ENCODE data around the gene RHOT1. TPM values are rescaled to one million over a fixed set of nuclear protein-coding genes. Genes with fewer than 3 reads are reported as not detected.

RHOT1 gene
- total RNA-seq, 1 experiment from 2014 or later, result 33.3 TPM

GRCh38 chr17:32152130-32152529 lies 9.8 kb downstream of the RHOT1 start:
- H3K9me3 Mint-ChIP-seq (ENCODE audit: unreplicated experiment), result no peaks in the 10 kb centered on the region
- H3K4me1 Mint-ChIP-seq (ENCODE audit: low read depth, unreplicated experiment), result peaks cover 7% of the 10 kb centered on the region
- no TSS peak for BruUV-seq (replicated peaks)
- CTCF ChIA-PET, result no interaction called here
- H3K36me3 Mint-ChIP-seq (ENCODE audit: insufficient read depth, unreplicated experiment), result peaks cover 24% of the 10 kb centered on the region
- no peak overlapping the region for H3K4me3 Mint-ChIP-seq (ENCODE audit: unreplicated experiment)
- DNase-seq, result peak; percentile 53 to 56
- Histone ChIP-seq H3K9me3 (no peaks in the 10 kb centered on the region), H3K27me3 (replicated peaks; ENCODE audit: control insufficient read depth, insufficient read depth, low read length) (no peaks in the 10 kb centered on the region), H3K4me3 (ENCODE audit: low read depth, low read length) (no peak overlapping the region), H3K36me3 (ENCODE audit: control insufficient read depth, insufficient read depth, low read length) (no peaks in the 10 kb centered on the region; the same call in 1 of the 2 replicates), H3K4me1 (no peaks in the 10 kb centered on the region)
- intact Hi-C loops (cut with micrococcal nuclease; ENCODE audit: unreplicated experiment), result no loop called here
- POLR2A ChIA-PET, result no interaction called here
- H3K27ac Mint-ChIP-seq (ENCODE audit: unreplicated experiment), result no peak overlapping the region
- TF ChIP-seq CTCF (IDR thresholded peaks at IDR 0.05; ENCODE audit: insufficient read depth in 1 of 2, low read depth in 1 of 2, low read length in 1 of 2, severe bottlenecking in 1 of 2, unreplicated experiment in 1 of 2), result no peak
- H3K27me3 Mint-ChIP-seq (ENCODE audit: insufficient read depth, unreplicated experiment), result no peaks in the 10 kb centered on the region

GRCh38 chr17:32155896-32156295 lies 13.6 kb downstream of the RHOT1 start:
- Mint-ChIP-seq H3K27me3 (ENCODE audit: insufficient read depth, unreplicated experiment) (no peaks in the 10 kb centered on the region), H3K9me3 (ENCODE audit: unreplicated experiment) (no peaks in the 10 kb centered on the region), H3K4me1 (ENCODE audit: low read depth, unreplicated experiment) (no peaks in the 10 kb centered on the region), H3K27ac (ENCODE audit: unreplicated experiment) (no peak overlapping the region), H3K4me3 (ENCODE audit: unreplicated experiment) (no peak overlapping the region), H3K36me3 (ENCODE audit: insufficient read depth, unreplicated experiment) (peaks cover 48% of the 10 kb centered on the region)
- no peak for TF ChIP-seq CTCF (IDR thresholded peaks at IDR 0.05; ENCODE audit: insufficient read depth in 1 of 2, low read depth in 1 of 2, low read length in 1 of 2, severe bottlenecking in 1 of 2, unreplicated experiment in 1 of 2)
- no peaks in the 10 kb centered on the region for H3K27me3 ChIP-seq (replicated peaks; ENCODE audit: control insufficient read depth, insufficient read depth, low read length)
- H3K4me3 ChIP-seq (ENCODE audit: low read depth, low read length), result no peak overlapping the region
- H3K4me1 ChIP-seq, result no peaks in the 10 kb centered on the region
- CTCF ChIA-PET, result no interaction called here
- BruUV-seq (replicated peaks), result no TSS peak
- POLR2A ChIA-PET, result no interaction called here
- DNase-seq, result no peak
- no peaks in the 10 kb centered on the region; the same call in 1 of the 2 replicates for H3K36me3 ChIP-seq (ENCODE audit: control insufficient read depth, insufficient read depth, low read length)
- H3K9me3 ChIP-seq, result no peaks in the 10 kb centered on the region
- intact Hi-C loops (cut with micrococcal nuclease; ENCODE audit: unreplicated experiment), result no loop called here

GRCh38 chr17:32156656-32157055 lies 14.4 kb downstream of the RHOT1 start:
- BruUV-seq (replicated peaks), result no TSS peak
- H3K27me3 Mint-ChIP-seq (ENCODE audit: insufficient read depth, unreplicated experiment), result no peaks in the 10 kb centered on the region
- TF ChIP-seq CTCF (IDR thresholded peaks at IDR 0.05; ENCODE audit: insufficient read depth in 1 of 2, low read depth in 1 of 2, low read length in 1 of 2, severe bottlenecking in 1 of 2, unreplicated experiment in 1 of 2), result no peak
- H3K4me3 Mint-ChIP-seq (ENCODE audit: unreplicated experiment), result no peak overlapping the region
- H3K27me3 ChIP-seq (replicated peaks; ENCODE audit: control insufficient read depth, insufficient read depth, low read length), result no peaks in the 10 kb centered on the region
- no peak overlapping the region for H3K27ac Mint-ChIP-seq (ENCODE audit: unreplicated experiment)
- DNase-seq, result no peak
- H3K36me3 ChIP-seq (ENCODE audit: control insufficient read depth, insufficient read depth, low read length), result no peaks in the 10 kb centered on the region; the same call in 1 of the 2 replicates
- no peak overlapping the region for H3K4me3 ChIP-seq (ENCODE audit: low read depth, low read length)
- peaks cover 52% of the 10 kb centered on the region for H3K36me3 Mint-ChIP-seq (ENCODE audit: insufficient read depth, unreplicated experiment)
- no peaks in the 10 kb centered on the region for H3K9me3 Mint-ChIP-seq (ENCODE audit: unreplicated experiment)
- POLR2A ChIA-PET, result no interaction called here
- H3K9me3 ChIP-seq, result no peaks in the 10 kb centered on the region
- no peaks in the 10 kb centered on the region for H3K4me1 ChIP-seq
- H3K4me1 Mint-ChIP-seq (ENCODE audit: low read depth, unreplicated experiment), result no peaks in the 10 kb centered on the region
- intact Hi-C loops (cut with micrococcal nuclease; ENCODE audit: unreplicated experiment), result no loop called here
- CTCF ChIA-PET, result no interaction called here

Measured in Caco-2 (cell line).